Measurements from ENCODE around the gene XPO6.

The XPO6 gene

DNA sequence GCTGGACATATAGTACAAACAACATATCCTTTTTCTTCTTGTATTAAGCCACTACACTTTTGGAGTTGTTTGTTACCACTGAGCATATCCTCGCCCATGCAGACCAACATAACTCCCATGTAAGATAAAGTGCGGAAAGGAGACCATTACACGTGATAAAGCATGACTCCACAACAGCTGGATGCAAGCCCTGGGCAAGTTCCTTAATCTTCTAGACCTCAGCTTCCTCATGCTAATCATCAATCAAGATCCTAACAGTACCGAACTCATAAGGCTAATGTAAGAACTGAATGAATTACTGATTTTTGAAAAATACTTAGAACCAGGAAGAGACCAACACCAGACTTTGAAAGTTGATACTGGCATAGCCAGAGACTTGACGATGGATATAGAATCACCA, 101.3 kb downstream of the XPO6 start:
- no peak for DNase-seq (ENCODE audit: low read depth)

DNA sequence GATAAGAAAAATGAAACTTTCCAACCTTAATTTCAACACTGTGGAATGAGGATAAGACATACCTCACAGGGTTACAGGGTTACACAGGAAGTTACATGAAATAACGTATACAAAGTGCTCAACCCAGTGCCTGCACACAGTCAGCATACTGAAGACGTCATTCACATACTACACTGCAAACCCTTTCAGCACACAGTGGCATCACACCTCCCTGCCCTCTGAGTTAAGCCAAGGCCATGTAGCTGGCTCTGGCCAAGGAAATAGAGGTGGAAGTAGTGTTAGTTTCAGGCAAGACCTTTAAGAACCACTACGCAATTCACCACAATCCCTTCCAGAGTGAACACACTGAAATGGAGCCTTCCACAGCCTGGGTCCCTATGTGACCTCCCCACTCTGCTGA, 101.7 kb downstream of the XPO6 start:
- DNase-seq (ENCODE audit: low read depth), result no peak

DNA sequence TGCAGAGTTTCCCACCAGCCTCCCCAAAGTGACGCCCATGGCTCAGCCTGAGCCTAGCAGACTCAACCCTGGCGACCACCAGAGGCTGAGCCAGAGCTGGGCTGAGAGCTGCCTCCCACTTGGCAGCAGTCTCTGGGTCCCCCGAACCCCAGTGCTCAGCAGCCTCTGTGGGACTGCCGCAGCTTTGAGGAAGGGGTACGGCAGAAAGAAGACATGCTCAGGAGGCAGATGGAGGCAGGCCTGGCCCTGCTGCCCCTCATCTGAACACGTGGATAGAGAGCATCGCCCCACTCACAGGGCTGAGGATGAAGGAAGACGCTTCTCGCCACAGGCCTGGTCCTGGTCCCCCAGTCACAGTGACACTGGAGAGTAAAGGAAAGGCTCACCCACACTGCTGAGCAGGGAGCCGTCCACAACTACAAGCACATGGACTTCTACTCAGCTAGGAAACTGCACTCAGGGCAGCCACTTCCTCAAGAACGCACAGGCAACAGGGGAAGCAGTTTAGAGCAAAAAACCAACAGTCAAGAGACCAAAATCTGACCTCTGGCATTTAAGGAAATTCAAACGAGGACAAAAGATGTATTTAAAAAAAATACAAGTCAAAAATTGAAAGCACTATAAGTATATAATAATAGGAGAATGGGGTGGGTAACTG, 103.0 kb downstream of the XPO6 start:
- DNase-seq (ENCODE audit: low read depth), result no peak

- no peak for DNase-seq (ENCODE audit: low read depth)
Measured at GRCh38 chr16:28107232-28107631, 104.5 kb downstream of the XPO6 start.

DNA sequence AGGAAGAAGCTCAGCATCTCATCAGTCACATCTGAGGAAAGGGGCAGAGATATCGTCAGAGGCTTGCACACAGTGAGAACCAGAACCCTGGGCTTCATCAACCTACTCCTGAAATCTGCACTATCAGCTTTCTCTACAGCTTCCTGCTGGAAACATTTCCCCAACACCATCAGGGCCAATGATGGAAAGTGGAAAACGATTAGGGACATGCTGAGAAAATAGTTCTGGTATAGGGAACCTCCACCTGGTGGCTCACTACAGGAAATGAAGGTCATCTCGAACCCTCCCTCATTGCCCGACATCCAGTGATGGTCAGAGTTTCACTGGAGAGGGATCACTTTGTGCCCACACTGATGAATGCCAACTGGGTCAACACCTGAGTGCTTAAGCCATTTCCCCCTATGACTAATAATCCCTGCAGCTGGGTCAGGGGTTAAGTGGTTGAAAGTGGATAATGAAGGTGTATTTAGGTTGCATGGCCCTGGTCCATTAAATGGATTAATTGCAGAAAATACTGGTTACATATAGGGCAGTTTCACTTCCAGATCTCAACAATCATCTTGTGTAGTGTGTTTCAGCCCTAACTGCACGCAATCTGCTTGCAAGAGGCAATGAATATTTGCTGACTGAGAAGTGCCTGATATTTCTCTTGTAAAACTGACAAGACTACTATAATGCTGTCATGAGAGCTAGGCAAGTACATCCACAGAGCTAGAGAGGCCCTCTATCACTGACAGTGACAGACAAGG, 105.1 kb downstream of the XPO6 start:
- no peak for DNase-seq (ENCODE audit: low read depth)

GRCh38 chr16:28105954-28106353, 105.8 kb downstream of the XPO6 start:
- no peak for DNase-seq (ENCODE audit: low read depth)

DNA sequence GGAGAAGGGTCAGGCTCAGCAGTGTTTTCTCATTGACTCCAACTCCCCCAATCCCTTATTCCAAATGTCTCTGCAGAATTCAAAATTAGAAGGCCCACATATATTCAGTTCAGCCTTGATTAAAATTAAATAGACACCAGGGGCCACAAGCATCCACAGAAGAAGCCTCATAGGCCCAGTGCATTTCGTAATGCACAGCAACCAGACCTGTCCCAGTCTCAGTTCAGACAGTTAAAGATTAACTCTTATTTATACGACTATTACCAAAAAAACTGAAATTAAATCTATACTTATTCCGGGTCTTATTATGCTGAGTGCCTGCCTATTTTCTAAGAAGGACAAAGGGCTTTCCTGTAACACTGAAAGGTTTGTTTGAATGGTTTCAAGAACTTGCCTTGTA, 106.5 kb downstream of the XPO6 start:
- DNase-seq (ENCODE audit: low read depth), result no peak

DNA sequence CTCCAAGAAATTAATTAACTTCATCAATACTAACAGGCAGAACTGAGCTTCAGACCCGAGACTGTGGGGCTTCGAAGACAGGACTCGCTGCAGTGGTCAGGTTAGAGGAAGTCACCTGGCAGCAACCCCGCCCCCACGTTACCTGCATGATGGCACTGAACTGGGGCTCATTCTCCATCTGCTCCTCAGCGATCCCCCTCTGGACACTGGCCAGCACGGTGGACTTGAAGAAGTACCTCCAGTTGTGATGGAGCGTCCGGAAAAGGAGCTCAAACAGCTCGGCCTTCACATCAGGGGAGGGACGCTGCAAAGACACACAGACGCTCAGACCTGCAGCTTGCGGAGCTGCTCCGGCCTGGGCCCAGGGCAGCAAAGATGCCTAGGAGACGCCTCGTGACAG, 107.4 kb downstream of the XPO6 start:
- no peak for DNase-seq (ENCODE audit: low read depth)

DNA sequence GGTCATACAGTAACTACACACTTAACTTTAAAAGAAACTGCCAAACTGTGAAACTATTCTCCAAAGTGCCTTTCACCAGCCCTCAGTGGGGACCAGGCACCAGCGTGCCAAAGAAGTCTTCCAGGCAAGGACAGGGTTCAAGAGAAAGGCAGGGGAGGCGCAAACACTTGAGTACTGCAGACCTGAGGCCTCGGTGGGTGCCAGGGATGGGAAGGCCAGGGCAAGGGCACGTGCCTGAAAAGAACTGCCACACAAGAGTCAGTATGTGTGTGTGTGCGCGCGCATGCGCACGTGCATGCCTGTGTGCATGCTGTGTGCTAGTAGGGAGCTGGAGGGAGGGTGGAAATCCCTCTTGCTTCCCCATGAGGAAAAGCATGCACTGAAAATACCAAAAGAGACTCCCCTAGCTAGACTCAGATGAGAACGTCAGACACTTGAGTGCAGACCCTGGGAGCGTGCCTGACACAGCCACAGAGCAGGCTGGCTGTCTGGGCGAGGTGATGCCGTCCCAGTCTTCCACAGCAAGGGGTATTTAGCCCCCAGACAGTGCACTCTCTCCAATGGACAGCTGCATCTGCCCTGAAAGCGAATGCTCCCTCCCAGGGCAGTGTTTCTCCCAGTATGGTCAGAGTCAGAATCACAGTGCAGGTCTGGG, 108.1 kb downstream of the XPO6 start:
- DNase-seq (ENCODE audit: low read depth), result no peak

- no peak for DNase-seq (ENCODE audit: low read depth)
Measured at GRCh38 chr16:28101533-28101890, 110.3 kb downstream of the XPO6 start.

GRCh38 chr16:28100810-28101532, 110.8 kb downstream of the XPO6 start:
- DNase-seq (ENCODE audit: low read depth), result no peak

GRCh38 chr16:28098959-28099945, 112.5 kb downstream of the XPO6 start:
- DNase-seq (ENCODE audit: low read depth), result no peak

DNA sequence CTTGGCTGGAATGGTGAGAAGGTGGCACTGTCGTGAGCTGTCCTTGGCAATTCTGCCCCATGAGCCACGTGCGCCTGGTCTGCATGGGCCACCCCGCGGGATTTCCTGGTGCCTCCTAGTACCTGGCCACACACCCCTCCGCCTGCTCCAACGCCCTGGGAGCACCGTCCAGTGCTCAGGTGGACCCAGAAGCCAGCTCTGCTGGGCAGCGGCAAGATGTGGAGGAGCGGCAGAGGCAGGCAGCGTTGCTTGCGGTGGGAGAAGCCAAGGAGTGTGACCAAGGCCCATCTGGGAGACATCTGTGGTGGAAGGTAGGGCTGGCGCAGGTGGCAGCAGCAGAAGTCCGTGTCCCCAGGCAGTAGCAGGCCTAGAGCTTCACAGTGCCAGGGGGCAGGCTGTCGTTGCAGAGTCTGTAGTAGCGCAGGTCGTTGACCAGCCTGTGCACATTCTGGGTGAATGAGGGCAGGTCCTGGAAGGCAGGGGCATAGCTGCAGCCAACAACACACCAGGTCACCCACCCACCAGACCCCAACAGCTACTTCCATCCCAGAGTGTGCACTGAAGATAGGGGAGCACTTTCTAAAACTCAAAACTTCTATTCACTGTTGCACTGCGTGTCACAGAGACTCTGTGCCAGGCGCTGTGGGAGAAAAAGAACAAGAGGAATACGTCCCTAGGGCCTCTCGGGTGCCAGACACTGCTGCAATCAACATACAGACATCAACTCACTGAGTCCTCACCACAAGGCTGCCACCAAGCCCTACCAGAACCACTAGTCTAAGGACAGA, 113.4 kb downstream of the XPO6 start:
- no peak for DNase-seq (ENCODE audit: low read depth)

DNA sequence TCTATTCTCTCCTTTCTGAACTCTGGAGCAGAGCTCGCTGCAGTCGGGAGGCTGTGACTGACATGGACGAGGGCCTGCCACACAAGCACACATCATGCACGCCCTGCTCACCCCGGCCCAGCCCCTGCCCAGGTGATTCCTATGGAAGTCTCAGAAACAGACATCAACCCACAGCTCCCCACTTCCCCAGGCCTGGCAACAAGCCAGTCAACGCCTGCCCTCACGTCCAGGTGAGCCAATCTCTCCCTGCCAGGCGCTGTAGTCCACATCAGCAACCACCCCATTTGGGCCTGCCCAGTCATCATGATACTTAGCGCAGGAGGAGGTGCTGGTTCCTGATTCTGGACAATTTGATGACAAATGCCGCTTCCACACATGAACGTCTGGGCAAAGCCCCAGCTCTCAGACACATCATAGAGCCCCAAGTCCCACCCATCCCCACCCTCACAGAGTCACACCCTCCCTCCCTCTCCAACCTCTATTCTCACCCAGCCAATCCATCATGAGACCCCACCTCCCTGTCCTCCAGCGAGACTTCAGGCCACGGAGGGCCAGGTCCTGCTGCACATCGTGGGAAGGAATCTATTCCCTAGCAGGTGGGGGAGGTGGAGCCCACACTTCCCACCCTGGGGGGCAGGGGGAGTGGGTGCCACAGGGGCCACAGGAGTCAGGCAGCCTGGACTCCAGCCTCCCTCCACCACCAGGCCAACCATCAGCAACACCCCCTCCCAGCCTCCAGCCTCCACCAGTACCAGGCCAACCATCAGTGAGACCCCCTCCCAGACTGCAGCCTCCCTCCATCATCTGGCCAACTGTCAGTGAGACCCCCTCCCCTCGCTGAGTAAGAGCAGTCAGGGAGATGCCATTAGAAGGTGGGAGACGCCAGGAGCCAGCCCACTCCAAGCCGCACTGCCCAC, 114.5 kb downstream of the XPO6 start:
- DNase-seq (ENCODE audit: low read depth), result no peak

GRCh38 chr16:28093385-28093725, 118.4 kb downstream of the XPO6 start:
- DNase-seq (ENCODE audit: low read depth), result no peak

- DNase-seq (ENCODE audit: low read depth), result no peak
Measured at GRCh38 chr16:28092721-28093384, 118.9 kb downstream of the XPO6 start.

DNA sequence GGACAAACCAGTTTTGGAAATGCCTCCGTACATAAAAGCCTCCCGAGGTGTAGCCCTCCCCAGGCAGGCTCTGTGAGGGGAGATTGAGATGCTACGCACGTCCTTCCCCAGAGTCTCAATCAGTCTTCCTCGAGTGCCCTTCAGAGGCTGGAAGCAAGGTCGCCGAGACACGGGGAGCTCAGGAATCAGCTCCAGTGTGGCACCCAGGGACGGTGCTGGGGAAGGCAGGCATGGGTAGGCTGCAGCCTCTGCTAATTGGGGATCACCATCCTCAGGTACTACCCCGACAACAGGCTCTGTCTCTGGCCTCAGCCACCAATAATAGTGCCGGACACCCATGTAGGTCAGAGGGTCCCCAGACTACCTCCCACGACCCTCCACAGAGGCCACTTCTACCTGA, 120.1 kb downstream of the XPO6 start:
- no peak for DNase-seq (ENCODE audit: low read depth)

DNA sequence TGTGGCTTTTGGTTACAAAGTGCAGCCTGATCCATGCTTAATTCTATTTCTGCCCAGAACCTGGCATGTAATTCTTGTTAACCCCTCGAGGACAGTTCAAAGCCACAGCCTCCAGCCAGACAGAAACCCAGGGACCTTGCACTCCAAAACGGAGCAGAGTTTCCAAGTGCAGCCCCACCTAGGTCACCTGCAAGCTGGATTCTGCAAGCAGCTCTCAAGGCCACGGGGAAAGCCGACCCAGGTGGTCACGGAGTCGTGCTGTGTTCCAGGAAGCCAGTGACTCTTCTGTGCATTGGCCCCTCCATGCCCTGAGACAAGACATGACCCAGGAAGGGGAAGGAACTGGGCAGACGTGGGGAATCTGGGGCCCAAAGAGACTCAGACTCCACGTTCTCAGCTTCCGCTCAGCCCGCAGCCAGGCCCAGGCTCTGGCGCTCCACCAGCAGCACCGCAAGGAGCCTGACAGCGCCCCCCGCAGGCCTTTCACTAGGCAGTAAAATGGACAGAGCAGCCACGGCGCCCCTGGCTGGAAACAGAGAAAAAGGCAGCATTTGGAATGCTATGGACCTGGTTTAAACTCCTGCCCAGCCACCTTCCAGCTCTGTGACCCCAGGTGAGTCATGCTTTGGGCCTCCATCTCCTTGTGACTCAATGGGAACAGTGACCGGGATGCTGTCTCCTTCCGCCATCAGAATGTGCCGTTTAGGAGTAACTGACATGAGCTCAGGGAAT, 121.0 kb downstream of the XPO6 start:
- no peak for DNase-seq (ENCODE audit: low read depth)

DNA sequence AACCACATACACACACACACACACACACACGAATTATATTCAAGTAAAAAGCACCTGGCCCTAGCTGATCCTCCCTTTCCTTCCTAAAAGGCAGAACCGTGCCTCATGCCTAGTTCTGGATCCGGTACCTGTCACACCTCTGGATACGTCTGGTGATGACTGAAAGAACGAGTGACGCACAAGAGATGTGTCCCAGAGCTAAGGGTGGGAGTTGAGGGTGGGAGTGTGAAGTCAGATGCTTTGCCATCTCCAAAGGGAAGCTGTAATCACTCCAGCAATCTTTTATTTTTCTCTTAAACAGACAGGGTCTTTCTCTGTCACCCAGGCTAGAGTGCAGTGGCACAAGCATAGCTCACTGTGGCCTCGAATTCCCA, 121.8 kb downstream of the XPO6 start:
- DNase-seq (ENCODE audit: low read depth), result no peak
